ENCODE data around the gene EHD4.

Gene EHD4

DNA sequence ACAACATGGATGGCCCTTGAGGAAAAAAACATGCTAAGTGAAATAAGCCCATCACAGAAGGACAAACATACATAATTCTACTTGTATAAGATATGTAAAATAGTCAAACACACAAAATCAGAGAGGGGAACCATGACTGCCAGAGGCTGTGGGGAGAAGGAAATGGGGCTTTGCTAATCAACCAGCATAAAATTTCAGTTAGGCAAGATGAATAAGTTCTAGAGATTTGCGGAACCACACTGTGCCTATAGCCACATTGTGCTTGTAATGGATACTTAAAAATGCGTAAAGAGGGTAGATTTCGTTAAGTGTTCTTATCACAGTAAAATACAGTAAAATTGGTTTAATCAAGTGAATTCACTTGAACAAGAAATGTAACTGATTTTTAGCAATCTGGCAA, 44.8 kb downstream of the EHD4 start:
- no peak overlapping the region for H3K27ac ChIP-seq
- no peak for DNase-seq (ENCODE audit: low read depth, low spot score)

GRCh38 chr15:41926185-41927056, 45.9 kb downstream of the EHD4 start:
- H3K27ac ChIP-seq = peak overlapping the region; percentile 32
- DNase-seq (ENCODE audit: low read depth, low spot score) = no peak

GRCh38 chr15:41925086-41925608, 47.2 kb downstream of the EHD4 start:
- DNase-seq (ENCODE audit: low read depth, low spot score) = no peak
- no peak overlapping the region for H3K27ac ChIP-seq

- no peak for DNase-seq (ENCODE audit: low read depth, low spot score)
- H3K27ac ChIP-seq = no peak overlapping the region
Measured at GRCh38 chr15:41923401-41923997, 48.9 kb downstream of the EHD4 start.

DNA sequence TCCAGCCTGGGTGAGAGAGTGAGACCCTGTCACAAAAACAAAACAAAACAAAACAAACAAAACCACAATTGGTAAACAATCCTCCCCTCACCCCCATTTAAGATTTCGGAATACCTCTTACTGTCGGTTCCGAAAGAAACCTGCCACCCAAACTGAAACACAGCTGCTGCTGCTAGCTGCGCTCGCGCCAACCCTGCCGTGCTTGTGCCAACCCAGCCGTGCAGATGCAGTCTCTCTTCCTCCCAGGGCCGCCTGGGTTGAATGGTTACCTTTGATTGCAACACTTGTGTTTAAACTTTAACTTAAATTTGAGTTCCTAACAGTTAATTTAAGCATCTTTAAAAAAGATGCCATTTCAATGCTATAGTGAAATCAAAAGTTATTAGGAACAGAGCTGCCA, 50.0 kb downstream of the EHD4 start:
- no peak for DNase-seq (ENCODE audit: low read depth, low spot score)
- H3K27ac ChIP-seq = peak overlapping the region; percentile 55

- H3K27ac ChIP-seq = peak overlapping the region; percentile 55
- no peak for DNase-seq (ENCODE audit: low read depth, low spot score)
Measured at GRCh38 chr15:41921639-41922038, 50.7 kb downstream of the EHD4 start.

DNA sequence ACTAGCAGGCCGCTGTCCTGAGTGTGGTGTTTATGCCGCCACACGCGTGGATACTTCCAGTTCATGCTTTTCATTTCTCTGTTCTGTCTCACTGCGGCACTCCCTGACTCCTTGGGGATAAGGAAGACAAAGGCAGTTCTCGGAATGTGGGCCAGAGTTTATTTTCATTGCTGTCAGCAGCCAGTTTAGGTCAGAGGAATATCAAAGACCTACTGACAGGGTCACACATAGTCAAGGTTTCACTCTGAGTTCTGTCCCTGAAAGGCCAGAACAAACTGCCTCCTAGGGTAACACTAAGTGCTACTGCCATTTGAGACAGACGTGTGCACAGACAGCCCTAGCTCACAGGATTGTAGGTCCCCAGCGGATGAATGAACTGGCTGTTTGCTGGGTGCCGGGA, 51.2 kb downstream of the EHD4 start:
- H3K27ac ChIP-seq = peak overlapping the region; percentile 55
- DNase-seq (ENCODE audit: low read depth, low spot score) = no peak

GRCh38 chr15:41919954-41920538, 52.3 kb downstream of the EHD4 start:
- DNase-seq (ENCODE audit: low read depth, low spot score) = no peak
- H3K27ac ChIP-seq = no peak overlapping the region

DNA sequence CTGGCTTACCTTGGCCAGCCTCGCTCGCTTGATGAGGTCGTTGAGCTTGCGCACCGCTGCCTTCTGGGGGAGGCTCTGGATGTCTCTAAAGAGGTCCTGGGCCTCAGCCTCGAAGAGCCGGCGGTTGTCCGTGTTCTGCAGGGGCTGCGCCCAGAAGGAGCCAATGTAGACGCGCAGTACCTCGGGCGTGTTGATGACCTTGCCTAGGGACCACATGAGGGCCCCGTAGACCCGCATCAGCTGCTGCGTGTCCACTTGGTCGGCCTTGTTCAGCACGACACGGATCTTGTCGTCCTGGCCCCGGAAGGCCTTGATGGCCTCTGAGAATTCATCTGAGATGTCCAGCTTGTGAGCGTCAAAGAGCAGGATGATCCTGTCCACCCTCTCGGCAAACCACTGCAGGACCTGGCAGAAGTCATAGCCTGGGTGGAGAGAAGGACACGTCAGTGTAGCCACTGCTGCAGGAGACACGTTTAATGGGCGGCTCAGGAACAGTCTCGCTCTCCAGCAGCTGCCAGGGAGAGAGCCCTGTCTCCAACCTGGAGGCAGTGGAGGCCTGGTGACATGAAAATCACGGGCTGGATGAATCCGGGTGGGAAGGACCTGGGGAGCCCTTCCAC, 53.0 kb downstream of the EHD4 start:
- H3K27ac ChIP-seq = no peak overlapping the region
- DNase-seq (ENCODE audit: low read depth, low spot score) = no peak

DNA sequence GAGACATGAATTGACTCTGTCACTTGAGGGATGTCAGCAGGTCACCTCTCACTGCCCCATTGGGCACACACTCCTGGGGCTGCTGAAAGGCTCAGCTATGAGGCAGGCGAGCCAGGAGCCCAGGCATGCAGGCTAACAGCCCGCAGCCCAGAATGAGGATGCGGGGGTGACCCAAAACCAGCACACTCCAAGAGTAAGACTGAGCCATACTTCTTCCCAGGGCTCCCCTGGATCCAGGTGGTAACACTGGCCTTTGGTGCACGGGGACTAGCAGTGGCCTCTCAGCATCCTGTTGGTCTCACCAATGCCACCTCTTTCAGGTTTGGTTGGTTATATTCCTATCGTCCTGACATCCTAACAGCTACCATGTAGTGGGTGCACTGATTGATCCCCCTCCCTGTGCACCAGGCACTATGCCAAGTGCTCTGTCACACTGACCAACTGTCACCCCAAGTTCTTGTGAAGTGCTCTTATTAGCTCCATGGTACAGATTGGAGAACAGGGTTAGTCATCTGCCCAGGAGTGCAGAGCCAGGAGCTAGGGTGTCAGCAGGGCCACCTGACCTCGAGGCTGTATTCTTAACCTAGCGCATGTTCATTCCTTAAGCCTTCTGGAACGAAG, 53.7 kb downstream of the EHD4 start:
- H3K27ac ChIP-seq = peak overlapping the region; percentile 68
- no peak for DNase-seq (ENCODE audit: low read depth, low spot score)

- peak; percentile 45 for DNase-seq (ENCODE audit: low read depth, low spot score)
- peak overlapping the region; percentile 68 for H3K27ac ChIP-seq
Measured at GRCh38 chr15:41917767-41918430, 54.5 kb downstream of the EHD4 start.

GRCh38 chr15:41915255-41915994, 56.9 kb downstream of the EHD4 start:
- no peak for DNase-seq (ENCODE audit: low read depth, low spot score)
- no peak overlapping the region for H3K27ac ChIP-seq

DNA sequence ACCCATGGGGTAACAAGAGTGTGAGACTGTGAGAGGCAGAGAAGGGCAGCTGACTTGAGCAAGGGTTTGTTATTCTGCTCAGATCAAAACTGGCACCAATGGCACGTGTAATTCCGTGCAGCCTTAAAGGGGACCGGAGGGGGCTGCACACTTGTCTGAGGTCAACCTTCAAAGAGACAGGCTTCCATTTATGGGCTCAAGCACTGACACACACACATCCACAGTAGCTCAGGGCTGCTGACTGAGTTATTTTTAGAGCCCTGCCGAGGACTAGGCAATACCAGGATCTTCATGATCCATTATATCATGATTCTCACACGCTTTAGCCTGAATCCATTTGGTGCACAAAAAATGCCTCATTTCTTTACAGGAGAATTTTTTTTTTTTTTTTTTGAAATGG, 57.9 kb downstream of the EHD4 start:
- H3K27ac ChIP-seq = no peak overlapping the region
- DNase-seq (ENCODE audit: low read depth, low spot score) = no peak

- H3K27ac ChIP-seq = no peak overlapping the region
- no peak for DNase-seq (ENCODE audit: low read depth, low spot score)
Measured at GRCh38 chr15:41913256-41913655, 59.1 kb downstream of the EHD4 start.

DNA sequence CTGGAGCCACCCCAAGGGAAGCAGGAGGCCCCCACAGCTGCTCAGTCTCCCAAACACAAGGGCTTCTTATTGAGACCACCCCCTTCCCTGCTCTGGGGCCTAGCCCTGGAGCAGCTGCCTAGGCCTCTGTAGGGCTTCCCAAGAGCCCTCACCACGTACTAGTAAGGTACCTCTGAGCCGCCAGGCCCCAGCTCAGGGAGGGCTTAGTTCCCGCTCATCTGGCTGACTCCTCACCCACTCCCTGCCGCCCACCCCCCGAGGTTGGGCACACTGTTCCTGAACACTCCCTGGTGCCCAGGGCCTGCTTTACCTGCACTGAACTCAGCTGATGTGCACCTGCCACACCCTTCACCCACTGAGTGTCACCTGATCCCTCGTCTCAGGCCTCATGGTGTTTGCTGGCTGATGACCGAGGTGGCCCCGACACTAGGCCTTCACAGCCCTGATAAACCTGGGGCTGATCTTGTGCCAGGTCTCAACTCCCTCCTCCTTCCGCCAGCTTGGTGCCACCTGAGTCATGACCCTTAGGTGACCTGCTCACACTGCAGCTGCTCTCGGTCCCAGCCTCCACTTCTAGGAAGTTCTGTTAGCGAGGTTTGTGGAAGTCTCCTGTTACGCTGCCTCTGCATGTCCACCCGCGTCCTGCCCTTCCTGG, 60.5 kb downstream of the EHD4 start:
- DNase-seq (ENCODE audit: low read depth, low spot score) = no peak
- H3K27ac ChIP-seq = no peak overlapping the region

GRCh38 chr15:41908736-41909461, 63.5 kb downstream of the EHD4 start:
- no peak overlapping the region for H3K27ac ChIP-seq
- no peak for DNase-seq (ENCODE audit: low read depth, low spot score)

DNA sequence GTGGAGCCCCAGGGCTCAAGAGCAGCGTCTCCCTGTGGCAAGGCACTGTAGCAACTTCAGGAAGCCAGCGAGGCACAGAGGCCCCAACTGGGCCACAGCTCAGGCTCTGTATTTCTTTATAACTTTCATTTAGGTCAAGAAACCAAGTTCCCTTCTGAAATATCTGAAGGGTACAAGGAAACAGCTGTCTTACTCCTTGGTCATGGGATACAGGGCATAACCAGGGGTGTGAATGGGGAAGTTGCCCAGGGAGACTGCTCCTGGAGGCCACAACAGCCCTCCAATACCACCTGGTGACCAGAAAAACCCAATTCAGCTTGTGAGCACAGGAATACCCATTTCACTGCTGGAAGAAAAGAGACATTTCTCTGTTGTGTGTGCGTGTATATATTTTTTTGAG, 65.2 kb downstream of the EHD4 start:
- DNase-seq (ENCODE audit: low read depth, low spot score) = no peak
- H3K27ac ChIP-seq = no peak overlapping the region

GRCh38 chr15:41906608-41907007, 65.7 kb downstream of the EHD4 start:
- H3K27ac ChIP-seq = no peak overlapping the region
- no peak for DNase-seq (ENCODE audit: low read depth, low spot score)

Data from epithelial cell of prostate (primary cell).